ENCODE results near the gene MPZL1. TPM values are rescaled to one million over a fixed set of nuclear protein-coding genes. Genes with fewer than 3 reads are reported as not detected.

MPZL1 gene
- total RNA-seq, 2 experiments from 2014 or later = 14.8 to 15.4 TPM

DNA sequence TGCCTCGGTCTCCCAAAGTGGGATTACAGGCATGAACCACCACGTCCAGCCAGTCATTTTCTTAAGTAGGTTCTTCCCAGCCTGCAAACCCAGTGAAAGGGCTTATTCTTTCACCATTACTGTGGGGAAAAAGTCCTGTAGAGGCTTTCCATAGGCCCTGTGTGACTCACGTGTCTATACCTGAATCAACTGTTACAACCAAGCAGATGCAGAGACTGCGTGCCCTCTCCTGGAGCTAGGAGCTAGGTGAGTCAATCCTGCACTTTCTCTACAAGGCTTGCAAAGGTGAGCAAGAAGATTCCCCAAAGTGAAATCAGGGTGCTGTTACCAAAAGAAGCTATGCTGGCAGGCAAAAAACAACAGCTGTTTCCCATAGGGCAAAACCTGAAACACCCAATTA lies 13.8 kb upstream of the MPZL1 start:
- ATAC-seq = no peak
- no peaks in the 10 kb centered on the region for H3K27me3 Mint-ChIP-seq
- TF ChIP-seq, protein P1, sequence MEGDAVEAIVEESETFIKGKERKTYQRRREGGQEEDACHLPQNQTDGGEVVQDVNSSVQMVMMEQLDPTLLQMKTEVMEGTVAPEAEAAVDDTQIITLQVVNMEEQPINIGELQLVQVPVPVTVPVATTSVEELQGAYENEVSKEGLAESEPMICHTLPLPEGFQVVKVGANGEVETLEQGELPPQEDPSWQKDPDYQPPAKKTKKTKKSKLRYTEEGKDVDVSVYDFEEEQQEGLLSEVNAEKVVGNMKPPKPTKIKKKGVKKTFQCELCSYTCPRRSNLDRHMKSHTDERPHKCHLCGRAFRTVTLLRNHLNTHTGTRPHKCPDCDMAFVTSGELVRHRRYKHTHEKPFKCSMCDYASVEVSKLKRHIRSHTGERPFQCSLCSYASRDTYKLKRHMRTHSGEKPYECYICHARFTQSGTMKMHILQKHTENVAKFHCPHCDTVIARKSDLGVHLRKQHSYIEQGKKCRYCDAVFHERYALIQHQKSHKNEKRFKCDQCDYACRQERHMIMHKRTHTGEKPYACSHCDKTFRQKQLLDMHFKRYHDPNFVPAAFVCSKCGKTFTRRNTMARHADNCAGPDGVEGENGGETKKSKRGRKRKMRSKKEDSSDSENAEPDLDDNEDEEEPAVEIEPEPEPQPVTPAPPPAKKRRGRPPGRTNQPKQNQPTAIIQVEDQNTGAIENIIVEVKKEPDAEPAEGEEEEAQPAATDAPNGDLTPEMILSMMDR (IDR thresholded peaks at IDR 0.05) = no peak
- peak overlapping the region; percentile 10 for H3K27ac Mint-ChIP-seq
- intact Hi-C loops (cut with micrococcal nuclease) = no loop called here
- CTCF ChIA-PET = interaction anchor here (2.1 to 2.3 kb wide), 2 partner anchors 20 to 107 kb away, joined by 6 to 8 read pairs; no protein-coding TSS in a partner anchor
- no peak for DNase-seq
- POLR2A ChIA-PET = interaction anchor here (0.6 to 1.0 kb wide), 2 partner anchors 15 to 56 kb away, joined by 3 to 4 read pairs; no protein-coding TSS in a partner anchor
- no peak overlapping the region for H3K4me3 Mint-ChIP-seq
- H3K36me3 Mint-ChIP-seq (ENCODE audit: low read depth) = peaks cover 12% of the 10 kb centered on the region
- H3K4me1 Mint-ChIP-seq (ENCODE audit: low read depth) = peaks cover 15% of the 10 kb centered on the region
- H3K9me3 Mint-ChIP-seq = no peaks in the 10 kb centered on the region

DNA sequence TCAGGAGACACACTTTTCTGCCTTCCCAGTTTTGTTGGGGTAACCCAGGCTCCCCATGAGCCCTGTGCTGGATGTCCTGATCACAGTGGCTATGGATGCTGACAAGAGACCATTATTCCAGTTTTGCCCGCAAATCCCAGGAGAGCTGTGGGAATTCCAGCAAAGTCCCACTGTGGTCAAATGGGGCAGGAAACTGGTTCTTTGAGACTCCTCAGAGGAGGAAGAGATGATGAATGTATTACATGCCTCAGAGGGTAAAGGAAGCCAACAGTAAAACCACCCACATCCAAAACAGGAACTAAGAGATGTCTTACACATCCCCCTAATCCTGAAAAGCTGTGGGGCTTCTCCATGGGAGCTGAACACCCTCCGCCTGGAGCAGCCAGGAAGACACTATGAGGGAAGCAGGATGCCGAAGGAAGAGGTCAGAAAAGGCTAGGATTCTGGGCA lies 12.8 kb upstream of the MPZL1 start:
- Mint-ChIP-seq H3K9me3 (no peaks in the 10 kb centered on the region), H3K4me1 (ENCODE audit: low read depth) (peaks cover 21% of the 10 kb centered on the region), H3K36me3 (ENCODE audit: low read depth) (peaks cover 10% of the 10 kb centered on the region), H3K27me3 (no peaks in the 10 kb centered on the region), H3K4me3 (no peak overlapping the region), H3K27ac (peak overlapping the region; percentile 67)
- no peak for DNase-seq
- intact Hi-C loops (cut with micrococcal nuclease) = no loop called here
- POLR2A ChIA-PET = interaction anchor here (0.6 kb wide), 1 partner anchor 163 kb away, joined by 3 read pairs; no protein-coding TSS in a partner anchor
- no peak for ATAC-seq
- CTCF ChIA-PET = interaction anchor here (2.1 to 2.3 kb wide), 2 partner anchors 21 to 108 kb away, joined by 6 to 8 read pairs; no protein-coding TSS in a partner anchor
- TF ChIP-seq, protein P1 (IDR thresholded peaks at IDR 0.05) = no peak

DNA sequence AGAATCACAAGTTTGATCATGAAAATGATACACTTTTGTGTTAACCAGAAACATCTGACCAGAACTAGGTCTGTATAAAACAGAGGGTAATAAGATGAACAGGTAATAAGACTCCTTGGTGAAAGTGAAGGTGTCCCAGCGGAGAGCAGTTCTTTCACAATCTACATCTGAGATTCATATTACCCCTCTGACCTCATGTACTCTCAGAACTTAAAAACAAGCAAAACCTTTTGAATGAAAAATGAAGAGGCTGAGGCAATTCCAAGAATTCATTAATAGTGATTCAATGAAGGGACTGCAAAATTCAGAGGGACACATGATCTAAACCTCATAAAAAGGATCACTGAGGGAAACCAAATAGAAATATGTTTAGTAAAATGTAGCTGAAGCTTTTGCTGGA lies 10.9 kb upstream of the MPZL1 start:
- no peak overlapping the region for H3K4me3 Mint-ChIP-seq
- H3K4me1 Mint-ChIP-seq (ENCODE audit: low read depth) = peaks cover 21% of the 10 kb centered on the region
- no peak for ATAC-seq
- no peak overlapping the region for H3K27ac Mint-ChIP-seq
- POLR2A ChIA-PET = no interaction called here
- H3K9me3 Mint-ChIP-seq = no peaks in the 10 kb centered on the region
- intact Hi-C loops (cut with micrococcal nuclease) = loop anchor here (10.0 kb wide), 2 partner anchors 224 to 374 kb away; partner anchors contain the start of genes DCAF6 and MPC2
- peaks cover 10% of the 10 kb centered on the region for H3K36me3 Mint-ChIP-seq (ENCODE audit: low read depth)
- DNase-seq = no peak
- TF ChIP-seq, protein P1 (IDR thresholded peaks at IDR 0.05) = no peak
- CTCF ChIA-PET = interaction anchor here (1.1 kb wide), 1 partner anchor 17 kb away, joined by 3 read pairs; no protein-coding TSS in a partner anchor
- H3K27me3 Mint-ChIP-seq = peaks cover 6% of the 10 kb centered on the region

DNA sequence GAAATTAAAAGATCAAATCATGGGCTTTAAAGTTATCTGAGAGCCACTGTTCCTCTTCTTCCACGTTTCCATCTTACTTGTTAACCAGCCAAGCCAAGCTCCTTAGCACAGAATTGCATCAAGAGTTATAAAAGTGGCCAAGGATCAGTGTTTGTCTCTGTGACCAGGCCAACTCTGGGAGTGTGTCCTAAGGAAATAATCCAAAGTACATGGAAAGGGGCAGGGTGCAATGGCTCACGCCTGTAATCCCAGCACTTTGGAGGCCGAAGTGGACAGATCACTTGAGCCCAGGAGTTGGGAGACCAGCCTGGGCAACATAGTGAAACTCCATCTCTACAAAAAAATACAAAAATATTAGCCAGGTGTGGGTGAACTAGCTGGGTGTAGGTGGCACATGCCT lies 10.0 kb upstream of the MPZL1 start:
- Mint-ChIP-seq H3K27ac (no peak overlapping the region), H3K4me1 (ENCODE audit: low read depth) (peaks cover 21% of the 10 kb centered on the region), H3K27me3 (peaks cover 6% of the 10 kb centered on the region), H3K36me3 (ENCODE audit: low read depth) (peaks cover 10% of the 10 kb centered on the region), H3K9me3 (no peaks in the 10 kb centered on the region), H3K4me3 (no peak overlapping the region)
- intact Hi-C loops (cut with micrococcal nuclease) = loop anchor here (10.0 kb wide), 2 partner anchors 223 to 373 kb away; partner anchors contain the start of genes DCAF6 and MPC2
- no peak for DNase-seq
- TF ChIP-seq, protein P1 (IDR thresholded peaks at IDR 0.05) = no peak
- CTCF ChIA-PET = interaction anchor here (1.1 to 1.8 kb wide), 2 partner anchors 18 to 156 kb away, joined by 3 to 4 read pairs; no protein-coding TSS in a partner anchor
- no peak for ATAC-seq
- POLR2A ChIA-PET = no interaction called here
